K562 (cell line): ENCODE measurements around the gene CDKN3. TPM values are rescaled to one million over a fixed set of nuclear protein-coding genes. Genes with fewer than 3 reads are reported as not detected.
A peak's percentile ranks its signal among the peaks of the same experiment; 100 is the strongest.

Experiments used
- ATAC-seq: fragments of 200-7000 bp; cut with Tn5 transposase; 3 replicates; pipeline ENCODE4 v1.9.1; 2020; ENCODE audit warnings: moderate library complexity
- BruUV-seq: library from RNA; stranded (reverse); fragments of 400-500 nt; replicated peaks from 2 replicates; lab custom pipeline; 2021; lab: Mats Ljungman, UMichigan
- CTCF ChIA-PET: fragments of 300-600 bp; formaldehyde crosslinking; extraction: SDS; loops from one replicate; lab custom pipeline; 2021; ENCODE audit warnings: low intra/inter-chr PET ratio; lab: Yijun Ruan, JAX
- POLR2A ChIA-PET: fragments of 300-600, 350-650 bp; sonication (Branson Sonifier 250); formaldehyde crosslinking; extraction: SDS; loops from one replicate; lab custom pipeline; 2021; ENCODE audit warnings: antibody characterized with exemption, inconsistent platforms; lab: Yijun Ruan, JAX
- DNase-seq, 4 experiments: peaks; one replicate each; pipeline versions ENCODE4 v3.0.0 to v3.0.0-alpha.2; 2011 to 2018; ENCODE audit warnings: low spot score in 3 of 4, mixed read lengths in 3 of 4; ENCODE audit errors: extremely low read depth in 1 of 4
- FAIRE-seq: peaks from 2 replicates; lab custom pipeline; 2011; peaks lifted over from hg19 to GRCh38; lab: Jason Lieb, UNC
- H2AFZ ChIP-seq: 2 replicates; pipeline ENCODE4 v1.6.0; 2011; ENCODE audit warnings: low read depth, low read length, control low read depth, inconsistent platforms
- H3K27ac ChIP-seq: fragments of 200-600 bp; 3 replicates; pipeline ENCODE4 v1.8.0; 2011; ENCODE audit warnings: low read depth, mild to moderate bottlenecking, control low read depth, inconsistent platforms, low read length, moderate library complexity, mixed read lengths; ENCODE audit errors: extremely low read depth
- H3K27me3 ChIP-seq, 2 experiments: fragments of 300-600 bp in 1 of 2; 2 replicates in 1 of 2; 3 replicates in 1 of 2; pipeline versions ENCODE4 v1.6.0 to v1.8.0; 2011; ENCODE audit warnings: inconsistent platforms in 2 of 2, low read length in 2 of 2, mild to moderate bottlenecking in 1 of 2, mixed read lengths in 1 of 2, moderate library complexity in 1 of 2; ENCODE audit not compliant: control insufficient read depth in 2 of 2, insufficient read depth in 2 of 2
- H3K36me3 ChIP-seq: fragments of 300-600 bp; 3 replicates; pipeline ENCODE4 v1.8.0; 2011; ENCODE audit warnings: mild to moderate bottlenecking, low read length, inconsistent platforms; ENCODE audit not compliant: control insufficient read depth, insufficient read depth
- H3K4me1 ChIP-seq, 2 experiments: fragments of 200-600 bp in 1 of 2; replicated peaks in 1 of 2; 2 replicates in 1 of 2; 3 replicates in 1 of 2; pipeline versions ENCODE4 v1.5.1 to v1.8.0; 2011; ENCODE audit warnings: inconsistent platforms in 2 of 2, low read length in 2 of 2, mild to moderate bottlenecking in 1 of 2, mixed read lengths in 1 of 2, moderate library complexity in 1 of 2; ENCODE audit not compliant: control insufficient read depth in 2 of 2, insufficient read depth in 2 of 2
- H3K4me2 ChIP-seq: 2 replicates; pipeline ENCODE4 v1.6.1; 2011; ENCODE audit warnings: low read length, control low read depth, inconsistent platforms, mixed read lengths; ENCODE audit not compliant: insufficient read depth
- H3K4me3 ChIP-seq: fragments of 200-600 bp; sonication (generic), shearing (Covaris generic); 2 replicates; pipeline ENCODE4 v1.5.1; 2016; ENCODE audit warnings: control low read depth, inconsistent platforms
- H3K79me2 ChIP-seq: fragments of 200-600 bp; 3 replicates; pipeline ENCODE4 v1.8.0; 2011; ENCODE audit warnings: low read length, inconsistent platforms; ENCODE audit not compliant: control insufficient read depth, insufficient read depth
- H3K9ac ChIP-seq, 2 experiments: 2 replicates each; pipeline versions ENCODE4 v1.6.0 to v1.6.1; 2011; ENCODE audit warnings: low read depth in 2 of 2, low read length in 2 of 2, control low read depth in 1 of 2, inconsistent platforms in 1 of 2, mild to moderate bottlenecking in 1 of 2, mixed read lengths in 1 of 2; ENCODE audit not compliant: insufficient read depth in 1 of 2
- H3K9me1 ChIP-seq: one replicate; pipeline ENCODE4 v1.6.0; 2011; ENCODE audit warnings: inconsistent platforms, mild to moderate bottlenecking, low read length, moderate library complexity; ENCODE audit not compliant: control insufficient read depth, insufficient read depth
- H3K9me3 ChIP-seq: replicated peaks from 2 replicates; pipeline ENCODE4 v1.5.1; 2011; ENCODE audit warnings: low read depth, low read length, inconsistent platforms; ENCODE audit not compliant: control insufficient read depth, insufficient read depth
- H4K20me1 ChIP-seq: replicated peaks from 2 replicates; pipeline ENCODE4 v1.6.1; 2011; ENCODE audit warnings: low read length, inconsistent platforms, mixed read lengths; ENCODE audit not compliant: control insufficient read depth, insufficient read depth
- BCOR ChIP-seq: fragments of 450-650 bp; IDR thresholded peaks from 2 replicates; pipeline ENCODE4 v1.6.1; 2016
- CREBBP ChIP-seq: IDR thresholded peaks from one replicate; pipeline ENCODE4 v1.6.1; 2012; ENCODE audit warnings: low read depth, mild to moderate bottlenecking, control low read depth, inconsistent platforms, low read length
- EGR1 ChIP-seq: fragments of 450-650 bp; conservative IDR thresholded peaks from 2 replicates; pipeline ENCODE4 v1.6.1; 2017; ENCODE audit warnings: mild to moderate bottlenecking
- ELF1 ChIP-seq: fragments of 200-800 bp; sonication (Bioruptor generic); IDR thresholded peaks from 2 replicates; pipeline ENCODE4 v1.6.1; 2016; ENCODE audit warnings: missing genetic modification characterization, missing compliant biosample characterization
- KDM2B ChIP-seq: fragments of 250-450 bp; sonication (Bioruptor Pico); IDR thresholded peaks from 2 replicates; pipeline ENCODE4 v1.8.0; 2021; ENCODE audit warnings: mild to moderate bottlenecking, moderate library complexity
- KLF6 ChIP-seq: fragments of 250-450 bp; sonication (Bioruptor Pico); IDR thresholded peaks from 2 replicates; pipeline ENCODE4 v1.4.0; 2020; ENCODE audit warnings: mild to moderate bottlenecking, moderate library complexity, borderline replicate concordance
- SOX6 ChIP-seq: fragments of 450-650 bp; IDR thresholded peaks from 2 replicates; pipeline ENCODE4 v1.6.1; 2014; ENCODE audit warnings: mild to moderate bottlenecking
- TRIM24 ChIP-seq, 2 experiments: fragments of 450-650 bp; IDR thresholded peaks; 2 replicates each; pipeline ENCODE4 v1.6.1; 2016
- YY1 ChIP-seq, 3 experiments: IDR thresholded peaks; 2 replicates each; pipeline ENCODE4 v1.6.1; 2011; ENCODE audit warnings: low read length in 2 of 3, mild to moderate bottlenecking in 2 of 3, moderate library complexity in 2 of 3, borderline replicate concordance in 1 of 3, control low read depth in 1 of 3, low read depth in 1 of 3; ENCODE audit not compliant: insufficient read depth in 3 of 3, insufficient replicate concordance in 2 of 3, control insufficient read depth in 1 of 3, insufficient read length in 1 of 3; ENCODE audit errors: extremely low read depth in 1 of 3
- ZHX1 ChIP-seq: fragments of 150-350 bp; conservative IDR thresholded peaks from 2 replicates; pipeline ENCODE4 v1.6.1; 2014; ENCODE audit warnings: low read length
- ZNF124 ChIP-seq: sonication (generic); formaldehyde crosslinking; IDR thresholded peaks from 2 replicates; pipeline ENCODE4 v1.8.1; 2022; ENCODE audit warnings: missing genetic modification reagents
- ZNF134 ChIP-seq: fragments of 250-450 bp; sonication (Bioruptor Pico); conservative IDR thresholded peaks from 2 replicates; pipeline ENCODE4 v1.4.0; 2020
- ZNF175 ChIP-seq: fragments of 200-800 bp; sonication (Bioruptor generic); IDR thresholded peaks from 2 replicates; pipeline ENCODE4 v1.6.1; 2016; ENCODE audit warnings: low read depth, mild to moderate bottlenecking, missing genetic modification characterization, missing compliant biosample characterization
- WGBS: fragments of 100-300 bp; shearing (Covaris generic); methylation state at CpG from one replicate; pipeline ENCODE4 v1.1.6; 2016; ENCODE audit warnings: low coverage, mixed read lengths; ENCODE audit not compliant: insufficient coverage; ENCODE audit errors: missing lambda C conversion rate; 5-methylcytosine and 5-hydroxymethylcytosine counted together
- in situ Hi-C: fragments of 300-500 bp; cut with MboI; formaldehyde crosslinking; loops from 4 replicates; pipeline ENCODE4 v1.15.0; 2018; ENCODE audit warnings: inconsistent platforms, mixed read lengths
- intact Hi-C: fragments of 100-400 bp; cut with micrococcal nuclease; formaldehyde crosslinking; loops from 2 replicates; pipeline ENCODE4 v1.14.2; 2022
- polyA plus RNA-seq, 8 experiments: library from polyadenylated mRNA; depleted of rRNA in 4 of 8; stranded (reverse) in 5 of 8; unstranded in 3 of 8; fragments of >200 nt; fragmentation: Nextera tagmentation in 2 of 8; fragmentation: Illumina TruSeq in 1 of 8; extraction: Ambion mirVana in 2 of 8; extraction: Trizol in 1 of 8; gene quantifications; 2 replicates each; pipeline versions ENCODE4 v1.2.1 to v1.2.3, GENCODE V29; 2011 to 2014; ENCODE audit warnings: inconsistent platforms in 1 of 8, missing spikeins in 1 of 8
- total RNA-seq, 7 experiments: library from RNA; depleted of rRNA in 6 of 7; stranded (reverse); fragments of >200 nt in 6 of 7; fragmentation: Illumina TruSeq in 2 of 7; extraction: Trizol in 2 of 7; gene quantifications; 2 replicates each; pipeline versions ENCODE4 v1.2.1 to v1.2.3, GENCODE V29; 2011 to 2021; ENCODE audit warnings: low replicate concordance in 1 of 7
- TF ChIP-seq, protein P1 (sequence below): sonication (generic); formaldehyde crosslinking; IDR thresholded peaks from 2 replicates; pipeline ENCODE4 v1.8.0; 2022; ENCODE audit warnings: mild to moderate bottlenecking, missing genetic modification reagents

The CDKN3 gene
- total and polyA plus RNA-seq, 9 of the 15 experiments (the other 6 are each of a cell fraction or from before 2014, with no cell fraction given), result 41.3 to 128 (median 70.7) TPM

DNA sequence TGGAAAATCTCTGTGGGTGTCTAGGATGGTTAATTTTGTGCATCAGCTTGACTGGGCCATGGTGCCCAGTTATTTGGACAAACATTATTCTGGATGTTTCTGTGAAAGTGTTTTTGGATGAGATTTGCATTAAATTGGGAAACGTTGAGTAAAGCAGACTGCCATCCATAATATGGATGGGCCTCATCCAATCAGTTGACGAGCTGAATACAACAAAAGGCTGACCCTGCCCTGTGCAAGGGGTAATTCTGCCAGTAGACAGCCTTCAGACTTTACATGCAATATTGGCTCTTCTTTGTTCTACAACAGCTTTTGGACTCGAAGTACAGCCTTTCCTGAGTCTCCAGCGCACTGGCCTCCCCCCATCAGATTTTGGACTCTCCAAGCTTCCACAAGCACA, 1.5 kb upstream of the CDKN3 start:
- no peak for TF ChIP-seq ZNF175 (CRISPR knock-in tag)
- peak; percentile 74 for TF ChIP-seq ZNF134 (CRISPR knock-in tag)

DNA sequence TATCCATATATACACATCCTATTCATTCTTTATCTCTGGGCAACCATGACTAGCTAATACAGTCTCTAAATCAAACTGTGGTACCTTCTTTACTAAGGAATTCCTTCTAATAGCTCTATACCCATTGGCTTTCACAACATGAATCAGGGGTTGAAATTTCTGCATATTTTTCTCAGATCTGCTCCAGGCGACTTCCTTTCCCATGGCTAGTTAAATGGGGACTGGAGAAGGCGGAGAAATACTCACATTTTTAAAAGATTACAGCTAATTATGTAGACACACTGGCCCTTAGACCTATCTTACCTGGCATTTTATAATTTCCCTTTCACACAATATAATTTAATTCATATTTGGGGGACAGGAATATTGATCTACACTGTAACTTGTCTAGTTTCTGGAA, 1.1 kb upstream of the CDKN3 start:
- WGBS, result 75% methylated on average over 2 of the region's 2 CpGs
- BruUV-seq, result no TSS peak
- H3K36me3 ChIP-seq, result peaks cover 11% of the 10 kb centered on the region; the same call in 1 of the 3 replicates
- ATAC-seq (no peak), FAIRE-seq (no peak), DNase-seq (no peak)
- no peaks in the 10 kb centered on the region for H4K20me1 ChIP-seq
- no peaks in the 10 kb centered on the region for H3K9me1 ChIP-seq
- H3K4me2 ChIP-seq, result no peak overlapping the region
- CTCF ChIA-PET, result no interaction called here
- no peak overlapping the region for H3K4me3 ChIP-seq
- H3K27me3 ChIP-seq, result peaks cover 0 to 9% of the 10 kb centered on the region in 2 experiments; a peak in 2 of 5 replicates
- peaks cover 13% of the 10 kb centered on the region for H3K79me2 ChIP-seq
- no peak overlapping the region for H2AFZ ChIP-seq
- no peak overlapping the region for H3K27ac ChIP-seq
- H3K9me3 ChIP-seq, result no peaks in the 10 kb centered on the region
- peaks cover 15% of the 10 kb centered on the region in 2 experiments; a peak in 4 of 5 replicates for H3K4me1 ChIP-seq
- intact Hi-C loops, result loop anchor here (2.0 kb wide), 1 partner anchor 45 kb away; the partner anchor contains the start of gene CNIH1
- POLR2A ChIA-PET, result no interaction called here
- H3K9ac ChIP-seq, result no peak overlapping the region
- in situ Hi-C loops, result no loop called here
- TF ChIP-seq YY1 (IDR thresholded peaks at IDR 0.05; ENCODE audit: borderline replicate concordance in 1 of 3, control insufficient read depth in 1 of 3, extremely low read depth in 1 of 3, insufficient read depth in 3 of 3, insufficient read length in 1 of 3, insufficient replicate concordance in 2 of 3, low read depth in 1 of 3, low read length in 2 of 3) (no peak), KDM2B (no peak), SOX6 (no peak), EGR1 (no peak), BCOR (no peak), CREBBP (no peak), TRIM24 (IDR thresholded peaks at IDR 0.05) (no peak), ZHX1 (no peak), ZNF124 (CRISPR knock-in tag) (no peak), KLF6 (CRISPR knock-in tag) (no peak), ELF1 (tag) (no peak)
- TF ChIP-seq, protein P1, sequence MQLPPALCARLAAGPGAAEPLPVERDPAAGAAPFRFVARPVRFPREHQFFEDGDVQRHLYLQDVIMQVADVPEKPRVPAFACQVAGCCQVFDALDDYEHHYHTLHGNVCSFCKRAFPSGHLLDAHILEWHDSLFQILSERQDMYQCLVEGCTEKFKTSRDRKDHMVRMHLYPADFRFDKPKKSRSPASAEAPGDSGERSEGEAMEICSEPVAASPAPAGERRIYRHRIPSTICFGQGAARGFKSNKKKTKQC (CRISPR knock-in tag), result no peak

More for the DNA sequence above, 1.5 kb upstream of the CDKN3 start:
- in situ Hi-C loops (no loop called here), intact Hi-C loops (no loop called here)
- FAIRE-seq, result no peak
- ChIA-PET CTCF (no interaction called here), POLR2A (no interaction called here)
- Histone ChIP-seq H3K4me3 (no peak overlapping the region), H4K20me1 (no peaks in the 10 kb centered on the region), H2AFZ (no peak overlapping the region), H3K4me1 (peaks cover 15% of the 10 kb centered on the region in 2 experiments; a peak in 4 of 5 replicates), H3K9ac (no peak overlapping the region), H3K79me2 (peaks cover 13% of the 10 kb centered on the region), H3K27me3 (peaks cover 0 to 9% of the 10 kb centered on the region in 2 experiments; a peak in 2 of 5 replicates), H3K9me1 (no peaks in the 10 kb centered on the region), H3K36me3 (peaks cover 6% of the 10 kb centered on the region; the same call in 1 of the 3 replicates), H3K4me2 (no peak overlapping the region), H3K9me3 (no peaks in the 10 kb centered on the region), H3K27ac (no peak overlapping the region)
- no peak for ATAC-seq
- BruUV-seq, result no TSS peak
- WGBS, result 43% methylated on average over 3 of the region's 4 CpGs
- DNase-seq, result no peak
